NCI-H82 treated with DMSO at 0.1 percent for 48 hours (cell line): ENCODE data around the gene PCSK6.
"Not testable (repeated sequence)": the region's sequence is repeated elsewhere in the genome, so short reads cannot be mapped to it uniquely, and the experiment has no call there.

Source experiments
- DNase-seq: peaks from one replicate; lab custom pipeline; 2025; ENCODE audit not compliant: unreplicated experiment; lab: John Stamatoyannopoulos, UW

The PCSK6 gene

DNA sequence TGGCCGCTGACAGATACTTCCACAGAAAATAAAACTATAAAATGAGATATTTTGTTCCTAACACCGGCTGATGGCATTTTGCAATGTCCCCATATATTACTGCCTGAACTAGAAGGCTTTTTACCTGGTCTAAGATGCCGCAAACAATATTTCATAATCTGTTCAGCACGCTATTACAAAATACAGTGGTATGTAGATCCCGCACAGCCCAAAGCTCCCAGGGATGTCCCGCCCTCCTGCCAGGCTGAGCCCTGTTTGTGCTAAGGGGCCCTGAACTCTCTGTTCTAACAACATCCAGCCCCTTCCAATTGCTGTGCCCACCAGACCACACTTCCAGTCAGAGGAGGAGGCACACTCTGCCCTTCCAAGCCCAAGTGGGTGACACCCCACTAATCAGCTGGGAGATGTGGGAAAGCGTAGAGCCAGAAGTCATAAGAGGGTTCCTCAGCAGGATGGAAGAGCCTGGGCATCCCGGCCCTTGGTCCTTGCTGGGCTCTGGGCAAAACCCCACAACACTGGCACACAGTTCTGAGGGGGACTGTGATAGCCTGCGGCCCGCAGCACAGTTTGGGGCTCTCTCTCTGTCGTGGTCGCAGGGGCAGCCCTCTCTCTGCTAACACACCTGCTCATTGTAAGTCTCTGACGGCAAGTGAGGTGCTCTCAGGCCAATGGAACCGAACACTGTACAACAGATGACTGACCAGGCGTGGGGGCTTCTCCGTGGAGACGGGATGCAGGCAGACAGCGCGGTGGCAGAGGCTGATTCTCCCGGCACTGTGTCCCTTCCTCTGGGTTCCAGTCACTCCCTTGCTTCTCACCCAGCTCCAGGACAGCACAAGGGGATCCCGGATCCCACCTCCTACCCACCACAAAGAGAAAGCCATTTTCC, 55.2 kb downstream of the PCSK6 start:
- DNase-seq = no peak

DNA sequence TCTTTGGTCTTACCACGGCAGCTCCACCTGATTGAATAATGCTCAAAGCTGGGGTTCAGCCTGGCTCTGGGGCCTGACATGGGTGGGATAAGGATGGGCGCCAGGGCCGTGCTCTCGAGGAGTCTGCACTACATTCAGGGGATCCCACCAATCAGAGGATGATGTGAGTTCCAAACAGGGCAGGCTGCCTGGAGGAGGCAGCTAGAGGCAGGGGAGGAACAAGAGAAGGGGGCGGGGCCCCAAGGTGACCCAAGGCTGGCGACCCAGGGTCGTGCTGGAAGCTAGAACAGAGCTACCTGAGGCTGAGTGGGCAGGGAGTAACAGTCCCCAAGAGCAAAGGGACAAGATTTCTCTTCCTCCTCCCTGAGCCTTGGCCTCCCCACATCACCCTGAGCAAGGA, 56.1 kb downstream of the PCSK6 start:
- DNase-seq = no peak

DNA sequence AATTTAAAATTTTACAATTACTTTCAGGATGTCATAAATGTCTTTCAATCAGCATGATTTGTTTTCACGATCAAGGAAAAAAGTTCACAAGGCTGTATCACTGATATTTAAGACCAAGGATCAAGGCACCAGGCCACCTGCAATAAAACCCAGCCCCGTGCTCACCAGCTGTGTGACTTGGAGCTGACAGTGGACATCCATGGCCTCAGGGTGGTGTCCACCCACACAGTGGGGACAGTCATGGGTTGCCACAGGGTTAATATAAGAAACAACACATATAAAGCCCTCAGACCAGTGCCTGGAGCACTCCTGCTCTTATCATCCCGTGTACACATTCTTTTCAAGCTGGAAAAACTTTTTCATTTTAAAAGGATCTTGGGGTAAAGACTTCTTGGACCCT, 56.5 kb downstream of the PCSK6 start:
- no peak for DNase-seq

DNA sequence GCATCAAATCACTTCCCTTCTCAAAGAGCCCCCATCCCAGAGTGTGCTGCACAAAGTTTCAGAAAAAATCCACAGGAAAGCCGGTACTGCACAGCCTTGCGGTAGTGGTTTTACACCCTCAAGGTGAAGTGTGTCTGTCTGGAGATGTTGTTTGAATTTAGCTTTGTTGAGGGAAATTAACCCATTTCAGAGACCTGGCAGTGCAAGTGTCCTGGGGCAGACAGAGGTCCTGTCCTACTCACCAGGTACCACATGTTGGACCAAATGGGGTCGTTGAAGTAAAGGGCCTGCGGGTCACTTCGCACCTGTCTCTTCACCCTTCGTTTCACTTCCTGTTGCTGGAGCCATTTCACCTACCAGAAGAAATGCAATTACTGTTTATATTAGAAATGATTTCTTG, 57.8 kb downstream of the PCSK6 start:
- DNase-seq = no peak

DNA sequence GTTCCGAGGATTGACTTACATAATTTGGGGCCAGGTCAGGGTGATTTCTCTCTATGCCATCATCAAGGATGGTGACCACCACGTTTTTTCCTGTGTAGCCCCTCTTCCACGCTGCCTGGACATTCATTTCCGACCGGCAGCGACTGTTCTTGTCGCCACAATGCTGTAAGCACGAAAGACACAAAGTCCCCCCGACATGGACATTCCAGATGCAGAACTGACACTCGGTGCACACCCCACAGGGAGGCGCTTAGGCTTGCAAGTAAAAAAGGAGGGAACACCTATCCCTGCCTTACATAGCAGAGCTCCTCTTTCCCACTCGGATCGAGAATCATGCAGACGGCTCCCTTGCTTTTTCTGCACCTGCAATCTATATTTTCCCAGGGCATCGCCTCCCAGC, 58.2 kb downstream of the PCSK6 start:
- DNase-seq = no peak

DNA sequence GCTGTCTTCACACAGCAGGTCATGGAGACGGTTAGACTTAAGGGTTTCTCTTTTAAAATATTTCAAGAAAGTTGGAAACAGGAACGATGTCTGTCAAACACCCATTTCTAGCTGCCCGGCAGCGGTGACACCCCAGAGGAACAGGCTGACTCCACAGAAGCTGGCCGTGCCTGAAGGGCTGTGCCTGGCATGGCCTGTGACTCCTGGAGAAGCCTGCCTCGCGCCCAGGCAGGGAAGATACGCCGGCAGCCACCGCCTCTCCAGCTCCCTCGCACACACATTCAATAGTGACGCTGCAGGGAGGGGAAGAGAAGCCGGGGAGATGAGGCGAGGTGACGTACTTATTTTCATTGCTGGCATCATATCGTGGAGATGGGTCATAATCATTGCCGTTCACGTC, 59.9 kb downstream of the PCSK6 start:
- DNase-seq = no peak

DNA sequence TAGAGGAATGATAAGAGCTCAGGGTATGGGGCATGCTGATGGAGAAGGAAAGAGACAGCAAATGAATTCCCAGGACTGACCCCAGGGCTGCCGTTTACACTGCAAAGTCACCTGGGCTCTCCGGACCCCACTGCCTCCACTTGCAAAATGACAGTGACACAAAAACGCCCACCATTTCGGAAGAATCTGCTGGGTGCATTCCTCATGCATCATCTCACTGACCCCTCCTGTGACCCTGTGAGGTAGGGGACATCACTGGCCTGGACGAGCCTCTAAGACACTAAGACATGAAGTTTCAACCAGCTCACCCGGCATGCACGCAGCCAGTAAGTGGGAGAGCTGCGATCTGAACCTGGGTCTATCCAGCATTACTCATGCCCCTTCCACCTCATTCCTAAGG, 60.3 kb downstream of the PCSK6 start:
- no peak for DNase-seq

DNA sequence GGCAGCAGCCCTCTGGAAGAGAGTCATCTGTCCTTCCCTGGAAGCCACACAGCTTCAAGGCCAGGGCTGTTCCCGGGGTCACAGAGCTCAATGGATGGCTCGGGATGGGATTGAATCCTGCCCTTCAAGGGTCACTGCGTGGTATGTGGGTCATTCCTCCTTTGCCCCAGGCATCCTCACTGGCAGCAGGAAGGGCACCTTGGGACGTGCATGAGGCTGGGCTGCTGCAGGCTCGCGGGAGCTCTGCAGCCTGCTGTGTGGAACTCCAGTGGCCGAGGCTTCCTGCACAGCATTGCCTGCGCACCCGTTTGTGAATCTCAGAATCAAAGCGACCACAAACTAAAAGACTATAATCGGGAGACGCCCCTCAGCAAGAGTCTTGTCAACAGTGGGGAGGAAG, 60.7 kb downstream of the PCSK6 start:
- no peak for DNase-seq

DNA sequence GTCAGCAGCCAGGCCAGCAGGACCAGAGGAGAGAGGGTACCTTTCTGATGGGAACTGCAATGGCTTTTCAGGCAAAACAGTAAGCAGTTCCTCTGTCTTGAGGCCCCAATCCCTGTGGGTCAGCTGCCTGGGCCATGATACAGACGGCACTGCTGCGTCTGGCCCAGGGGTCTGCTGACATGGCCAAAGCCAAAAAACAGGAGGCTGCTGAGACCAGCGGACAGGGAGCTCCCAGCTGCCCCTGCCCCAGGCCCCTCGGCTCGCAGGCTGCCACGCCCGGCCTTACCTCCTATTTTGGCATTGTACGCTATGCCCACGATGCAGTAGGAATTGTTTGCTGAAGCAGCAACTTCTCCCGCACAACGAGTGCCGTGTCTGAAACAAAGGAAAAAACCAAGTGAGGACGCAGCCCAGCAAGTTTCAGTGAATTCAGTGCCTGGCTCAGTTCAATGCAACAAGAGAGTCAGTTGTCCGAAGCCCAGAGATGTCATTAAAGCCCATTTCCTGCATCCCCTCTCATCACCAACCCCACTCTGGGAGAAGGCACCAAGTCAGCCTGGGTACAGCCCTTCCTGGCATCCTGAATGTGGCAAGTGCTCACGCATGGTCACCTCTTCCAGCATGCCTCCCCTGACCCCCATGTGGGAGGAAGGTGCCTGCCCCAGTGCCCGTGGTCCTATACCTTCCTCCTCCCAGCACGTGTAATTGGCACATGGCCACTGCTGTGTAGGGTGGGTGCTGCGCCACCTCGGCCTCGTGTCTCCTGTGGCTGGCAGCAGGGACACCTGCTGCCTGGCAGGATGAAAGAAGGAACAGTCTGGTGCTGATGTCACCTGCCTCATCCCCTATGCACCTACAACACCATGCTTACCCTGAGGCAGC, 61.7 kb downstream of the PCSK6 start:
- no peak for DNase-seq

DNA sequence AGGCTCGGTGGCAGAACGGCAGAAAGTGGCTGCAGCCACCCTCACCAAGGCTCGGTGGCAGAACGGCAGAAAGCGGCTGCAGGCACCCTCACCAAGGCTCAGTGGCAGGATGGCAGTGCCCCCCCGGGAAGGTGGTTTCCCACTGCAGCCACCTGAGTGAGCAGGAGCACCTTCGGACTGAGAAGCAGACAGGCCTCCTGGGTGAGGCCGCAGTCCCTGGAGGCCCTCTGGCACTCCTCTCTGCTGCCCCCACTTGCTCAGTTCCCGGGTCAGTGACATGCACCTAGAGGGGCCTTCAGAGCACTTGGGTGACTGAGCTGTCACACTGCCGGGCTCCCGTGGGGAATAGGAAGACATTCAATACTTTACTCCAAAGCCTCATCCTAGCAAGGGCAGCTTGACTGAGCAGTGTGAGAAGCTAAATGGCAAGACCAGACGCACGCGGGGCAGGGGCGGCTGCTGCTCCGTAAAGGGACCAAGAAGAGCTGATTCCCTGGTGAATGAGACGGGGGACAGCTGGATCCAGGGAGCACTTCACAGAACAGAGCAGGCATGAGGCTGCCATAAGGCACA, 62.7 kb downstream of the PCSK6 start:
- no peak for DNase-seq

DNA sequence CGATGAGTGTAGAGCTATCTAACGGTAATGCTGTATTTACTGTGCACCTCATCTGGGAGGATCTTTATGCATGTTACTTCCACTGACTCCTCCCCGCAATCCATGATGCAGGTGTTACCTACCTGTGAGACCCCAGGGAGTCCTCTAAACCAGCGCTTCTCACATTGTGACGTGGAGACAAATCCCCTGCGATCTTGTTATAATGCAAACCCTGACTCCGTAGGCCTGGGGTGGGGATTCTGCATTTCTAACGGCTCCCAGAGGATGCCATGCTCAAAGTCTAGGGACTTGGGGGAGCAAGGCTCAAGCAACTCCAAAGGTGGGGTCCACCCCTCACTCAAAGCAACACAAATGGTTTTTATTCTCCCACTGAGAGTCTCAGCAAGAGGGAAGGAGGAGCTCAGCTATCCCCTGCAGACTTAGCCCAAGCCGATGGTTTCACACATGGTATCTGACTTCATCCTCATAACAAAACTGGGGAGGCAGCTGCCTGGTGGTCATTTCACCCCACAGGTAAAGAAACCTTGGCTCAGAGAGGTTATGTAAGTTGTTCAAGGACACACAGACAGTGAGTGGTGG, 63.6 kb downstream of the PCSK6 start:
- DNase-seq = no peak

DNA sequence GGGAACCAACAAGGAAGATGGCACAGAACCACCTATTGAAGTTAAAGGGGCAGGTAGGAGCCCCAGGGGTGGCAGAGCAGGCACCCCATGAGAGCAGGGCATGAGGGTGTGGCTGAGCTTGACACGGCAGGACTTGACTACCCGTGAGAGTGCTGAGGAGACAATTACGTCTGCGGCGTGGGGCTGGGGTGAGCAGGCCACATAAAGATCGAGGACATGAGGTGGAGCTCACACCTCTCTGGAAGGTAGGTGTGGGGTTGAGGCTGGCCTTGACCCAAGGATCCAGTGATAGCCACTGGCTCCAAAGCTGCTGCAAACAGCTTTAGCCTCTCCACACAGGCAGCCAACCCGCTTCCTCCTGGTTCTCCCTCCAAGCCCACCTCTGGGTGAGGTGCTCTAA, 64.5 kb downstream of the PCSK6 start:
- DNase-seq = no peak

DNA sequence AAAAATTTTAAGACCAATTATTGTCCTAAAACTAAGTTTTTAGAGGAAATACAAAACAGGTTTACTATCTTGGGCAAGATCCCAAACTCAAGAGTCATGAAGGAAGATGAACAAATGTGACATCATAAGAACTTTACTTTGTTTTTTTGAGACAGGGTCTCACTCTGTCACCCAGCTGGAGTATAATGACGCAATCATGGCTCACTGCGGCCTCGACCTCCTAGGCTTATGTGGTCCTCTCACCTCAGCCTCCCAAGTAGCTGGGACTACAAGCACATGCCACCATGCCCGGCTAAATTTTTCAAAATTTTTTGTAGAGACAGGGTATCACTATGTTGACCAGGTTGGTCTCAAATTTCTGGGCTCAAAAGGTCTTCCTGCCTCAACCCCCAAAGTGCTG, 69.3 kb downstream of the PCSK6 start:
- no peak for DNase-seq

DNA sequence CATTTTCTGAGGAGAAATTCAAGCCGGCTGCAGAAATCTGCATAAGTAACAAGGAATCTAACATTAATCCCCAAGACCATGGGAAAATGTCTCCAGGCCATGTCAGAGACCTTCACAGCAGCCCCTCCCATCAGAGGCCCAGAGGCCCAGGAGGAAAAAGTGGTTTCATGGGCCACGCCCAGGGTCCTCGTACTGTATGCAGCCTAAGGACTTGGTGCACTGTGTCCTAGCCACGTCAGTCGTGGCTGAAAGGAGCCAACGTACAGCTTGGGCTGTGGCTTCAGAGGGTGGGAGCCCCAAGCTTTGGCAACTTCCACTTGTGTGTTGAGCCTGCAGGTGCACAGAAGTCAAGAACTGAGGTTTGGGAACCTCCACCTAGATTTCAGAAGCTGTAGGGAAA, 73.0 kb downstream of the PCSK6 start:
- DNase-seq = not testable (repeated sequence)

DNA sequence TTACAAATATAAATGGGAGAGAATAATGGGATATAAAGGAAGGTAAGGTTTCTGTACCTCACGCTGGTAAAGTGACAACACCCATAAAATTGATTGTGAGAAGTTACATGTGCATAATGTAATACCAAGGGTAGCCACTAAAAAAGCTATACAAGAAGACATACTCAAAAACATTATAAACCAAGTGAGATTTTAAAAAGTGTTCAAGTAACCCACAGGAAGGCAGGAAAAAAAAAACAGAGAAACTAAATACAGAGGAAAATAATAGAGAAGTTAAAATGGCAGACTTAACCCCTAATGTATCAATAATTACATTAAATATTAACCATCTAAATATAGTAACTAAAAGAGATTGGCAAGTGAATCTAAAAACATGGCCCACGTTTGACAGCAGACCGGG, 76.3 kb downstream of the PCSK6 start:
- no peak for DNase-seq

DNA sequence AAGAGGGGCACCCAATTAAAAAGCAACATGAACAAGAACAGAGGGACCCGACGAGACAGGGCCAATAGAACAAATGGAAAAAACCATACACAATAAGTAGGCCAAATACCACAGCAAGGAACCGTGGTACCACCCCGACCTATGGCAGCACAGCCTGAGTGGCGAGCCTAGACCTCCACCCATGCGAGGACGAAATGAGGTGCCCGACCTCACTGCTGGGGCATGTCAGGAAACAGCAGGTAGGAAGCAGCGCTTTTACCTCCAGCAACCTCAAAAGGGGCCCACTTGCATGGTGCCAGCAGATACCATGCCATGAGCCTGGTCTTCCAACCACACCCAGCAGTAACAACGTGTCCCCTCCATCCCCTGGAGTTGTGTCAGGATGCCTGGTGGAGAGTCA, 77.9 kb downstream of the PCSK6 start:
- no peak for DNase-seq

DNA sequence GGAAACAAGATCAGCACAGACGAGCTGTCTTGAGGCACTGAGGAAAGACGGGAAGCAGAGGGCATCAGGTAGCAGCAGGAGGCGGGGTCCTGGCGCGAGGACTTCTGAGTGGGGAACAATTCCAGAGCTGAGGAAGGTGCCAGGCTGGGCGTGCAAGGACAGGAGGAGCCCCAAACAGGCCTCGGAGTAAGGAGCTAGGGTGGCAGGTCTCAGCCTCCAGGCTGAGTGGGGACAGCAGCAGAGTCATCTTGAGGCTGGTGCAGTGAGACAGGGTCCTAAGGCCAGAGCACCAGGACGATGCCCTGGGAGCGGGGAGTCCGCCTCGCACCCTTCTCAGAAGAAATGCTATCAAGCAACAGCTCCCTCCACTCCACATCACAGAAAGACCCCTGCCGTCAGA, 78.4 kb downstream of the PCSK6 start:
- DNase-seq = no peak

DNA sequence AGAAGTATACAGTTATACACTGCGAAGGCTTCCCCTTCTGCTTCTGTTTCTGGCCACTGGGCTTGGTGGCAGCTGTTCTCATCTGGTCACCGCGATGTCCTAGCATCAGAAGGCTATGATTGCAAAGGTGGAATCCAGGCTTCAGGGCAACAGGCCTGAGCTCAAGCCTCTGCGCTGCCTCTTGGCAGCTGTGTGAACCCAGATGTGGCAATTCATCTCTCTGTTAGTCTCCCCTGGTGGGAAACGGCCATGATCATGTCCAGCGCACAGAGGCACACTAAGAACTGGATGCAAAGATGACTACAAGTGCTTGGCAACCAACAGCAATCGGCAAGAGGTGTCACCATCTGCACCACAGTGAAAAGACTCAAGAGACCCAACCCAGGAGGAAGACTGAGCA, 78.9 kb downstream of the PCSK6 start:
- no peak for DNase-seq

DNA sequence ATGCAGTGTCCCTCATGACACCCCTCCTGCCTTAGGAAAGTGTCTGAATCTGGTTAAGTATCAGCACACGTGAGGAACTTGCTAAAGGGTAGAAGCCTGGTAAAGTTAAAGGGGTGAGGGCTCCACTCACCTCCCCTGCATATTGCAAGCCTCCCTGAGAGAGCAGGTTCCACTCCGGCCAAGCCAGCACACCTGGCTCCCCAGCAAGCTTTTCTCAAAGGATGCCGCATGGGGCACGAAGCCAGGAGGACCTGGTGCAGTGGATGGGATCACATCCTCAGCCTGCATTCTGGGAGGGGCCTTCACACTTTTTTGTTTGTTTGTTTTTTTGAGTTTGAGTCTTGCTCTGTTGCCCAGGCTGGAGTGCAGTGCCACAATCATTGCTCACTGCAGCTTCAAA, 79.9 kb downstream of the PCSK6 start:
- DNase-seq = no peak

DNA sequence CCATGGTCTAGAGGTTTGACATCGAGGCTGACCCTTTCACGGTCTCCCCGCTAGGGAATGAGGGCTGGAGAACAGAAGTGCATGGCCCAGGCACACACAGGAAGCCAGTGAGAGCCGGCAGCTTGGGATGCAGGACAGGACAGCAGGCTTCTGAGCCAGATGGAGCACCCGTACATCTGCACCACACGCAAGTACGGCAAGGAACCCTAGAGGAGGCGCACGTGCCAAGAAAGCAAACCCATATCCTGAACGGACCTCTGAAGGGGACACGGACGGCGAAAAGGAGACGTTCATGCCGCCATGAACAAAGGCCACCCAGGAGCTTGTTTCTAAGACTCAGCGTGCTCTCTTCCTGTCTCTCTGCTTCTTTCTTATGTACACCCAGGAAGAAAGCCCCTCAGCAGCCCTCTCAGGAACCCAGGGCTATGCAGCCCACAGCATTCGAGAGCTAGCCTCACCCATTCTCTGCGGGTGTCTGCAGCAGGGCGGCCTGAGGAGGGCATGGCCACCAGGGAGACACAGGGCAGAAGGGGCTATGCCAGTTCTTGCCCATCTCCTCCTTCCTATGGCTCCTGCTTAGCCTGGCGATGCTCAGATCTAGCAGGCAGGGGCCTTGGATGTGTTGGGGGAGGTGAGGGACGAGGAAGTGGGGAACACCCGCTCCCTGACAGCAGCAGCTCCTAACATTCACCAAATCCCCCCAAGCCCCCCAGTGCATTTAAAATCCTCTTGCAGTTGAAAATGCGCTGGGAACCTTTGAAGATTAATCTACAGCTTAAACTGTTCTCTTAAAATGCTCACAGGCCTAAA, 81.3 kb downstream of the PCSK6 start:
- DNase-seq = no peak

DNA sequence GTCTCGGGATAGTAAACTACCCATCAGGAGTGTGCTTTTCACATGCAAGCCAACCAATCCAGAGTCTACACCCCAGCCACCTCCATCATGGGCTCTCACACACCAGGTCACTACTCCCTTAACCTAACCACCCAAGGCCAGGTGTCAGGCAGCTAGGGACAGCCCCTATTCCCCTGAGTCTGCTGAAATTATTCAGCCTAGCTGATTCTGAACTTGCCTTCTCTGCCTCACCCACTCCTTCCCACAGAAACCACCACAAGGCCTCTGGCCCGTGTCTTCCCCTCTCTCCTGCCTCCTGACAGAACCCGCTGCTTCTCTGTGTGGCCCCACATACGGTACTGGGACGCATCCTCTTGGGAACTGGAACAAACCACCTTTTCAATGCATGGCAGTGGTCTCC, 82.1 kb downstream of the PCSK6 start:
- no peak for DNase-seq
